ENCODE data around the gene TFR2. TPM values are rescaled to one million over a fixed set of nuclear protein-coding genes. Genes with fewer than 3 reads are reported as not detected.

The TFR2 gene
- total RNA-seq, 1 experiment from 2014 or later: 11.8 TPM

- H3K79me2 ChIP-seq (ENCODE audit: insufficient read depth, low read length): peaks cover 50% of the 10 kb centered on the region
These were observed 45.9 kb upstream of the TFR2 start for GRCh38 chr7:100687261-100687660.

GRCh38 chr7:100686822-100687211 lies 45.5 kb upstream of the TFR2 start:
- Histone ChIP-seq H3K9me3 (ENCODE audit: control insufficient read depth in 1 of 2, insufficient read depth in 1 of 2, low read depth in 1 of 2, low read length in 2 of 2) (no peaks in the 10 kb centered on the region), H3K4me2 (ENCODE audit: low read length) (no peak overlapping the region), H3K27ac (ENCODE audit: low read depth, low read length) (no peak overlapping the region), H3K9me2 (ENCODE audit: insufficient read depth) (no peaks in the 10 kb centered on the region), H2AFZ (ENCODE audit: low read depth, low read length, poor library complexity, severe bottlenecking) (no peak overlapping the region), H3K36me3 (ENCODE audit: control insufficient read depth in 1 of 2, insufficient read depth in 2 of 2, low read length in 2 of 2) (peaks cover 25 to 29% of the 10 kb centered on the region in 2 experiments; a peak in 3 of 4 replicates), H3K79me2 (ENCODE audit: insufficient read depth, low read length) (peaks cover 46% of the 10 kb centered on the region), H3K4me3 (replicated peaks in 1 of 2; ENCODE audit: low read depth in 1 of 2, low read length in 2 of 2) (no peak overlapping the region), H4K20me1 (ENCODE audit: insufficient read depth) (no peaks in the 10 kb centered on the region), H3K9ac (ENCODE audit: low read length) (no peak overlapping the region), H3K4me1 (ENCODE audit: control insufficient read depth in 1 of 2, insufficient read depth in 2 of 2, low read length in 2 of 2) (peaks cover 4 to 12% of the 10 kb centered on the region in 2 experiments; a peak in 3 of 4 replicates), H3K27me3 (ENCODE audit: insufficient read depth, low read length) (no peaks in the 10 kb centered on the region)
- POLR2A ChIA-PET: no interaction called here
- intact Hi-C loops (cut with micrococcal nuclease): no loop called here
- no peak for DNase-seq (ENCODE audit: low read depth, low spot score)
- BruUV-seq (replicated peaks): no TSS peak
- RAD21 ChIA-PET (ENCODE audit: low non-redundant PET in 1 of 2, low total read pairs in 2 of 2, uncharacterized antibody in 2 of 2, unreplicated experiment in 2 of 2): no interaction called here
- no peak for ATAC-seq
- CTCF ChIA-PET: no interaction called here
- TF ChIP-seq ELF1 (IDR thresholded peaks at IDR 0.05; ENCODE audit: borderline replicate concordance, low read depth) (no peak), ATF3 (IDR thresholded peaks at IDR 0.05) (no peak)

More at GRCh38 chr7:100687261-100687660, 45.9 kb upstream of the TFR2 start:
- H3K4me1 ChIP-seq (ENCODE audit: control insufficient read depth in 1 of 2, insufficient read depth in 2 of 2, low read length in 2 of 2): peaks cover 8 to 16% of the 10 kb centered on the region in 2 experiments; a peak in 3 of 4 replicates
- TF ChIP-seq SIN3A (IDR thresholded peaks at IDR 0.05; ENCODE audit: low read depth) (no peak), RAD21 (IDR thresholded peaks at IDR 0.05; ENCODE audit: low read depth) (no peak), EZH2phosphoT487 (IDR thresholded peaks at IDR 0.05; ENCODE audit: borderline replicate concordance) (no peak), ZNF274 (IDR thresholded peaks at IDR 0.05; ENCODE audit: low read depth, low read length) (no peak)
- intact Hi-C loops (cut with micrococcal nuclease): no loop called here
- H3K36me3 ChIP-seq (ENCODE audit: control insufficient read depth in 1 of 2, insufficient read depth in 2 of 2, low read length in 2 of 2): peaks cover 25 to 28% of the 10 kb centered on the region in 2 experiments; a peak in 3 of 4 replicates
- H3K9me3 ChIP-seq (ENCODE audit: control insufficient read depth in 1 of 2, insufficient read depth in 1 of 2, low read depth in 1 of 2, low read length in 2 of 2): no peaks in the 10 kb centered on the region
- no peaks in the 10 kb centered on the region for H3K27me3 ChIP-seq (ENCODE audit: insufficient read depth, low read length)
- no peaks in the 10 kb centered on the region for H4K20me1 ChIP-seq (ENCODE audit: insufficient read depth)
- no peak overlapping the region for H3K27ac ChIP-seq (ENCODE audit: low read depth, low read length)
- CTCF ChIA-PET: no interaction called here
- H3K9me2 ChIP-seq (ENCODE audit: insufficient read depth): no peaks in the 10 kb centered on the region
- no peak overlapping the region for H3K9ac ChIP-seq (ENCODE audit: low read length)
- H3K4me3 ChIP-seq (replicated peaks in 1 of 2; ENCODE audit: low read depth in 1 of 2, low read length in 2 of 2): no peak overlapping the region
- DNase-seq (ENCODE audit: low read depth, low spot score) (no peak), ATAC-seq (no peak)
- RAD21 ChIA-PET (ENCODE audit: low non-redundant PET in 1 of 2, low total read pairs in 2 of 2, uncharacterized antibody in 2 of 2, unreplicated experiment in 2 of 2): no interaction called here
- H3K4me2 ChIP-seq (ENCODE audit: low read length): no peak overlapping the region
- no peak overlapping the region for H2AFZ ChIP-seq (ENCODE audit: low read depth, low read length, poor library complexity, severe bottlenecking)
- BruUV-seq (replicated peaks): no TSS peak
- POLR2A ChIA-PET: interaction anchor here (0.6 kb wide), 1 partner anchor 185 kb away, joined by 3 read pairs; no protein-coding TSS in a partner anchor

All from HCT116 (cell line).